GM12864 (cell line): ENCODE data around the gene ARHGAP9.
A peak's percentile ranks its signal among the peaks of the same experiment; 100 is the strongest.

Experiments
- DNase-seq: peaks from one replicate; pipeline ENCODE4 v3.0.0-alpha.2; 2011; ENCODE audit warnings: low read depth
- H3K4me3 ChIP-seq: 2 replicates; pipeline ENCODE4 v1.5.1; 2011; ENCODE audit warnings: mild to moderate bottlenecking, low read depth, low read length, control low read depth
- TF ChIP-seq, protein P1 (sequence below): IDR thresholded peaks from 2 replicates; pipeline ENCODE4 v1.5.1; 2011; ENCODE audit warnings: low read depth, mild to moderate bottlenecking, moderate library complexity, low read length, control low read depth, inconsistent platforms; ENCODE audit errors: missing control alignments

The ARHGAP9 gene

DNA sequence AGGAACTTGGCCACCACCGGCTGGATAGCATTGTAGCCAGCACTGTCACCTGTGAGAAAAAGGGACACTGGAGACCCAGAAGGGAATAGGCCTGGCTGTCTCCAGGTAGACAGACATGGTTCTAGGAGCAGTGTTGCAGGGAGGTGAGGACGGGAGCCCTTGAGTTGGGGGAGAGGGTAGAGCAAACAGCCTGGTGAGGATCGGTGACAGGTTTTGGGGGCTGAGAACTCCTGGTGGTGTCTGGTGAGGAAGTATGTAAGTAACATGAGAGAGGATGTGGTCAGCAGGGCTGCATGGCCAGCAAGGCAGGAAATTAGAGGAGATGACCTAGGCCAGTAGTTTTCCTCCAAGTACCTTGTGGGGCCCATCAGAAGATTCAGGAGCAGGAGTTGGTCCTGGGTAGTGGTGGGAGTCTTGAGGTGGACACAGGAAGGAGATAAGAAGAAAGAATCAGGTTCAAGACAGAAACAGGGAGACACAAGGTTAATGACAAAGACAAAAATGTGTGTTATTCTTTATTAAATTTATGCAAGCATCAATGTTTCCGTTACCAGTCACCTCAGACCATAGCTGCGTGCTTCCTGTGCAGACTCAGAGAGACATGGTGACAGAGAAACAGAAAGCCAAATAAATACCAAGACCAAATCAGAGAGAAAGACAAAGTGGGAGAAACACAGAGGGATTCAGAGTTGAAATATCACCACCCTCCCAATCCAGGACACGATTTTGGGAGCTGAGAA is at the start of gene ARHGAP9:
Gene ARHGAP9, minus strand, starts transcription at position 491 of the 740 bp plus-strand sequence. Its CDS starts 460 bp downstream, at position 31.
- TF ChIP-seq, protein P1, sequence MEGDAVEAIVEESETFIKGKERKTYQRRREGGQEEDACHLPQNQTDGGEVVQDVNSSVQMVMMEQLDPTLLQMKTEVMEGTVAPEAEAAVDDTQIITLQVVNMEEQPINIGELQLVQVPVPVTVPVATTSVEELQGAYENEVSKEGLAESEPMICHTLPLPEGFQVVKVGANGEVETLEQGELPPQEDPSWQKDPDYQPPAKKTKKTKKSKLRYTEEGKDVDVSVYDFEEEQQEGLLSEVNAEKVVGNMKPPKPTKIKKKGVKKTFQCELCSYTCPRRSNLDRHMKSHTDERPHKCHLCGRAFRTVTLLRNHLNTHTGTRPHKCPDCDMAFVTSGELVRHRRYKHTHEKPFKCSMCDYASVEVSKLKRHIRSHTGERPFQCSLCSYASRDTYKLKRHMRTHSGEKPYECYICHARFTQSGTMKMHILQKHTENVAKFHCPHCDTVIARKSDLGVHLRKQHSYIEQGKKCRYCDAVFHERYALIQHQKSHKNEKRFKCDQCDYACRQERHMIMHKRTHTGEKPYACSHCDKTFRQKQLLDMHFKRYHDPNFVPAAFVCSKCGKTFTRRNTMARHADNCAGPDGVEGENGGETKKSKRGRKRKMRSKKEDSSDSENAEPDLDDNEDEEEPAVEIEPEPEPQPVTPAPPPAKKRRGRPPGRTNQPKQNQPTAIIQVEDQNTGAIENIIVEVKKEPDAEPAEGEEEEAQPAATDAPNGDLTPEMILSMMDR: no peak
- H3K4me3 ChIP-seq: peak within 1 kb of the TSS; percentile 72
- no peak for DNase-seq

DNA sequence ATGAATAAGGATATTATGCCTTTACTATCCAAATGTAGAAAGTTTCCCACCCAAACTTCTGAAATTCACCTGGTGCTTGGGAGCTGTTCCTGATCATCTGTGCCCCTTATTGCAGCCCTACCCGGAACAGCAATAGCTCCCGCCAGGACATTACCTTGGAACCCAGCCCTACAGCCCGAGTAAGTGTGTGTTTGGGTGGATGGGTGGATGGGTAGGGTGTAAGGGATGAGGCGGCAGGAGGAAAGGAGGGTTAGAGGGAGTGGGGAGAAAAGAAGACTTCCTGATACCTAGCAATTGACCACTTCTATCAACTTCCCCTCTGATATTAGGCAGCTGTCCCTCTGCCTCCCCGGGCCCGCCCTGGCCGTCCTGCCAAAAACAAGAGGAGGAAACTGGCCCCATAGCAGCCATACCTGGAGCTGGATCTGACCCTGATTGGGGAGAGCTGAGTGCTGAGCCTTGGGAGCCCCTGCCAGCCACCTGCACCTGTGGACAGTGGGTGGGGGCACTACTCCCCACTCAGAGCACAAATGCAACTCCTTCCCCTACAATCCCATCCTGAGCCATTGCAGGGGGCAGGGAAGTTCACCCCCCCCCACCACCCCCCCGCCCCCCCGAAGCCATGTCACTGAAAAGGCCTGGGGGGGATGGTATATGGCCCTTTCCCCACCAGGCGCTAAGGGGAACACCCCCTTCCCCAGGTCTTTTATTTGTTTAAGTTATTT is 49.3 kb upstream of the ARHGAP9 start:
- H3K4me3 ChIP-seq: no peak overlapping the region
- no peak for DNase-seq
- TF ChIP-seq, protein P1: no peak

DNA sequence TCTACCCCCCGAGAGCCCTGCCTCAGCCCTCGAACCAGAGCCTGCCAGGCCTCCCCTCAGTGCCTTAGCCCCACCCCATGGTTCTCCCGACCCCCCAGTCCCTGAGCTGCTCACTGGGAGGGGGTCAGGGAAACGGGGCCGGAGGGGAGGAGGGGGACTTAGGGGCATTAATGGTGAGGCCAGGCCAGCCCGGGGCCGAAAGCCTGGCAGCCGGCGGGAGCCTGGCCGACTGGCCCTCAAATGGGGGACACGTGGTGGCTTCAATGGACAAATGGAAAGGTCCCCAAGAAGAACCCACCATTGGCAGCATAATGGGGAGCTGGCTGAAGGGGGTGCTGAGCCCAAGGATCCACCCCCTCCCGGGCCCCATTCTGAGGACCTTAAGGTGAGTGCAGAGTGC is 48.5 kb upstream of the ARHGAP9 start:
- no peak overlapping the region for H3K4me3 ChIP-seq
- TF ChIP-seq, protein P1: no peak
- DNase-seq: no peak

DNA sequence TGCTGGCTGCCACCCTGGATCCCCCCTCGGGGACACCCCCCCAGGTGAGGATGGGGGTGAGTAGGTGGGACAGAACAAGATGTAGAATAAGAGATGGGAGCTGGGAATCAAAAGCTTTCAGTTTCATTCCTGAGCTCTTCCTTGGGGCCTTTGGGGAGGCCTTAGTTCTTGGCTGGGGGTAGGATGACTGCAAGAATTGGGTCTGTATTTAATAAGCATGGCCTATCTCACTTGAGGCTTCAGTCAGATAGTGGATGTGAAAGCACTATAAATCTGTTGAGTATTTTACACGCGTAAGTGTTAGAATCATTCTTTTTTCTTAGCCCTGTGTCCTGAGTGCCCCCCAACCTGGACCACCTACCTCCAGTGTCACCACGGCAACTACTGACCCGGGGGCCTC is 47.5 kb upstream of the ARHGAP9 start:
- TF ChIP-seq, protein P1: no peak
- H3K4me3 ChIP-seq: no peak overlapping the region
- no peak for DNase-seq

DNA sequence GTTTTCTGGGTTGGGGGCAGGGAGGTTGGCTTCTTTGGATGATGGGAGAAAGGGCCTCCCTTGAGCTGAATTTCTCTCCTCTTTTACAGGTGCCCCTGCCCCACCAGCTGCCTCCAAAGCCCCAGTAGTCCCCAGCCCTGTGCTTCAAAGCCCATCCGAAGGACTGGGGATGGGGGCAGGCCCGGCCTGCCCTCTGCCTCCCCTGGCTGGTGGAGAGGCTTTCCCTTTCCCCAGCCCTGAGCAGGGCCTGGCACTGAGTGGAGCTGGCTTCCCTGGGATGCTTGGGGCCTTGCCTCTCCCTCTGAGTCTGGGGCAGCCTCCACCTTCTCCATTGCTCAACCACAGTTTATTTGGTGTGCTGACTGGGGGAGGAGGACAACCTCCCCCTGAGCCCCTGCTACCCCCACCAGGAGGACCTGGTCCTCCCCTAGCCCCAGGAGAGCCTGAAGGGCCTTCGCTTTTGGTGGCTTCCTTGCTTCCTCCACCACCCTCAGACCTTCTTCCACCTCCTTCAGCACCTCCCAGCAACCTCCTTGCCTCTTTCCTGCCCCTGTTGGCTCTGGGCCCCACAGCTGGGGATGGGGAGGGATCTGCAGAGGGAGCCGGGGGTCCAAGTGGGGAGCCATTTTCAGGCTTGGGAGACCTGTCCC is 46.9 kb upstream of the ARHGAP9 start:
- no peak overlapping the region for H3K4me3 ChIP-seq
- no peak for DNase-seq
- TF ChIP-seq, protein P1: no peak

DNA sequence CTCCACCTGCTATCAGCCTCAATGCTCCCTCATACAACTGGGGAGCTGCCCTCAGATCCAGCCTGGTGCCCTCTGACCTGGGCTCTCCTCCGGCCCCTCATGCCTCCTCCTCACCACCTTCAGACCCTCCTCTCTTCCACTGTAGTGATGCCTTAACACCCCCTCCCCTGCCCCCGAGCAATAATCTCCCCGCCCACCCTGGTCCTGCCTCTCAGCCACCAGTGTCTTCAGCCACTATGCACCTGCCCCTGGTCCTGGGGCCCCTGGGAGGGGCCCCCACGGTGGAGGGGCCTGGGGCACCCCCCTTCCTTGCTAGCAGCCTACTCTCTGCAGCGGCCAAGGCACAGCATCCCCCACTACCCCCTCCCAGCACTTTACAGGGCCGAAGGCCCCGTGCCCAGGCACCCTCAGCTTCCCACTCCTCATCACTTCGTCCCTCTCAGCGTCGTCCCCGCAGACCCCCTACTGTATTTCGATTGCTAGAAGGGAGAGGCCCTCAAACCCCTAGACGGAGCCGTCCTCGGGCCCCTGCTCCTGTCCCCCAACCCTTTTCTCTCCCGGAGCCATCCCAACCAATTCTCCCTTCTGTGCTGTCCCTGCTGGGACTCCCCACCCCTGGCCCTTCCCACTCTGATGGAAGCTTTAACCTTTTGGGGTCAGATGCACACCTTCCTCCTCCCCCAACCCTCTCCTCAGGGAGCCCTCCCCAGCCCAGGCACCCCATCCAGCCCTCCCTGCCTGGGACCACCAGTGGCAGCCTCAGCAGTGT is 46.1 kb upstream of the ARHGAP9 start:
- no peak for DNase-seq
- TF ChIP-seq, protein P1: no peak
- no peak overlapping the region for H3K4me3 ChIP-seq
